RWPE2 (cell line): ENCODE results near the gene ASB18.

Experiments
- ATAC-seq: fragments of 200-7000 bp; cut with Tn5 transposase; 3 replicates; pipeline ENCODE4 v1.9.1; 2021; ENCODE audit warnings: low read depth
- DNase-seq: peaks from one replicate; pipeline ENCODE4 v3.0.0-alpha.2; 2020; ENCODE audit warnings: low spot score
- H3K27ac ChIP-seq: fragments of 450-650 bp; 2 replicates; pipeline ENCODE4 v1.5.1; 2017; ENCODE audit warnings: mild to moderate bottlenecking; ENCODE audit not compliant: poor library complexity, severe bottlenecking
- H3K27me3 ChIP-seq: fragments of 250-450 bp; sonication (Bioruptor Pico); 2 replicates; pipeline ENCODE4 v1.5.1; 2021; ENCODE audit warnings: mild to moderate bottlenecking, moderate library complexity; ENCODE audit not compliant: insufficient read depth, poor library complexity, severe bottlenecking
- H3K36me3 ChIP-seq: fragments of 250-450 bp; sonication (Bioruptor Pico); 2 replicates; pipeline ENCODE4 v1.5.1; 2020; ENCODE audit warnings: low read depth, mild to moderate bottlenecking, moderate library complexity
- H3K4me1 ChIP-seq: fragments of 250-450 bp; sonication (Bioruptor Pico); 2 replicates; pipeline ENCODE4 v1.5.1; 2021; ENCODE audit warnings: mild to moderate bottlenecking, moderate library complexity; ENCODE audit not compliant: insufficient read depth, poor library complexity, severe bottlenecking
- H3K4me3 ChIP-seq: fragments of 250-450 bp; sonication (Bioruptor Pico); 2 replicates; pipeline ENCODE4 v1.5.1; 2021; ENCODE audit warnings: mild to moderate bottlenecking, moderate library complexity; ENCODE audit not compliant: severe bottlenecking
- H3K9me3 ChIP-seq: fragments of 250-450 bp; sonication (Bioruptor Pico); 2 replicates; pipeline ENCODE4 v1.5.1; 2021; ENCODE audit warnings: mild to moderate bottlenecking, moderate library complexity; ENCODE audit not compliant: severe bottlenecking
- CTCF ChIP-seq: fragments of 450-650 bp; IDR thresholded peaks from one replicate; pipeline ENCODE4 v1.5.1; 2017; ENCODE audit warnings: mild to moderate bottlenecking, moderate library complexity; ENCODE audit not compliant: poor library complexity, severe bottlenecking

ASB18 gene

GRCh38 chr2:236208019-236208926 is 55.9 kb downstream of the ASB18 start:
- no peaks in the 10 kb centered on the region for H3K36me3 ChIP-seq
- DNase-seq = no peak
- H3K4me1 ChIP-seq = no peaks in the 10 kb centered on the region
- ATAC-seq = no peak
- H3K4me3 ChIP-seq = no peak overlapping the region
- TF ChIP-seq CTCF = no peak
- no peaks in the 10 kb centered on the region for H3K9me3 ChIP-seq
- peaks cover 2% of the 10 kb centered on the region for H3K27me3 ChIP-seq
- no peak overlapping the region for H3K27ac ChIP-seq

- H3K36me3 ChIP-seq = no peaks in the 10 kb centered on the region
- no peak for ATAC-seq
- no peak overlapping the region for H3K27ac ChIP-seq
- no peaks in the 10 kb centered on the region for H3K27me3 ChIP-seq
- H3K4me1 ChIP-seq = no peaks in the 10 kb centered on the region
- H3K4me3 ChIP-seq = no peak overlapping the region
- no peaks in the 10 kb centered on the region for H3K9me3 ChIP-seq
- no peak for DNase-seq
- no peak for TF ChIP-seq CTCF
Observed at GRCh38 chr2:236207472-236207871, 56.7 kb downstream of the ASB18 start.

GRCh38 chr2:236205867-236206645 is 58.1 kb downstream of the ASB18 start:
- Histone ChIP-seq H3K4me3 (no peak overlapping the region), H3K27me3 (no peaks in the 10 kb centered on the region), H3K4me1 (no peaks in the 10 kb centered on the region), H3K36me3 (no peaks in the 10 kb centered on the region), H3K27ac (no peak overlapping the region), H3K9me3 (no peaks in the 10 kb centered on the region)
- no peak for DNase-seq
- no peak for ATAC-seq
- TF ChIP-seq CTCF = no peak

GRCh38 chr2:236204953-236205352 is 59.3 kb downstream of the ASB18 start:
- no peaks in the 10 kb centered on the region for H3K27me3 ChIP-seq
- no peak for TF ChIP-seq CTCF
- no peak for ATAC-seq
- no peak for DNase-seq
- no peaks in the 10 kb centered on the region for H3K9me3 ChIP-seq
- H3K4me1 ChIP-seq = no peaks in the 10 kb centered on the region
- H3K36me3 ChIP-seq = no peaks in the 10 kb centered on the region
- no peak overlapping the region for H3K4me3 ChIP-seq
- no peak overlapping the region for H3K27ac ChIP-seq
